NCI-H460 (cell line): ENCODE data around the gene SERINC2. TPM values are rescaled to one million over a fixed set of nuclear protein-coding genes. Genes with fewer than 3 reads are reported as not detected.

ENCODE experiments used
- DNase-seq: peaks from one replicate; pipeline ENCODE4 v3.0.0-alpha.2; 2016; ENCODE audit warnings: low read depth; ENCODE audit errors: extremely low read depth
- total RNA-seq: library from RNA; depleted of rRNA; stranded (reverse); fragments of >200 nt; shearing (Covaris generic); gene quantifications from 2 replicates; pipeline ENCODE4 v1.2.3, GENCODE V29; 2014

The SERINC2 gene
- total RNA-seq, 1 experiment from 2014 or later, result 4.6 TPM

DNA sequence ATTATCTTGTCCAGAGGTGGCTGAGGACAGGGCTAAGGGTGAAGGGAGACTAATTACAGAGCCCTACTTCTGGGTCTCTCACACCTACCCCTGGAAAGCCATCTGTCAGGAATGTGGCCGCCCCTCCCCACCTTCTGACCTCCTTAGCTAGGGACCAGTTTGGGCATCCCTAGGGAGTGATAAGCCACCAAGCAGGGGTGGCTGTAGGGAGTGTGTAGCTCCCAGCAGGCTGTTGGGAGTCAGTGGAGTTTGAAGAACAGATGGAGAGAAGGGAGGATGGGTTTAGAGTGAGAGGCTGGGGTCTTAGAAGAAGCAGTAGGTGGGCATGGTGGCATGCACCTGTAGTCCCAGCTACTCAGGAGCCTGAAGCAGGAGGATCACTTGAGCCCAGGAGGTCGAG lies 808 bp upstream of the SERINC2 start:
- DNase-seq, result no peak

DNA sequence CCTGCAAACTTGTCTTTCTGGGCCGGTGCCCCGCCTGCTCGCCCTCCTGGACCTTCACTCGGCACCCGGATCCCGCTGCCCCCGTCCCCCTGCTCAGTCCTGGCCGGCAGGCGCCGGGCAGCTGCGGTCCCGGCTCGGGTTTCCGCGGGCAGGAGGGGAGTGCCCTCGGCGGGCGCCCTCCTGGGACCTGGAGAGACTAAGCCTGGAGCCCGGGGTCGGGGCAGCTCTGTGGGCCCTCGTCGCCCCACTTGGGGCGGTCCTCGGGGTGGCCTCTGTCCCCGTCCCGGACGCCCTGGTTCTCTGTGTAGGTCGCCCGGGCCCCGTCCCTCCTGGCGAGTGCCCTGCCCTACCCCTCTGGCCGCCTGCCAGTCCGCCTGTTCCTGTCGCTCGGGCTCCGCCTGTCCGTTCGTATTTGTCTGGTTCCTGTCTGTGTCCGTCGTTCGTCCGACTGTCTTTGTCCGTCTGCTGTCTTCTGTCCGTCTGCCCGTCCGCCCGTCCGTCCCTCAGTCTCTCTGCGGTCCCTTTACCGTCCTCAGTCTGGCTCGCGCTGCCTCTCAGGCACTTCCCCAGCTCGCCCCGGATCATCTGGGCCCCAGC lies 490 bp downstream of the SERINC2 start:
- peak; percentile 26 for DNase-seq

DNA sequence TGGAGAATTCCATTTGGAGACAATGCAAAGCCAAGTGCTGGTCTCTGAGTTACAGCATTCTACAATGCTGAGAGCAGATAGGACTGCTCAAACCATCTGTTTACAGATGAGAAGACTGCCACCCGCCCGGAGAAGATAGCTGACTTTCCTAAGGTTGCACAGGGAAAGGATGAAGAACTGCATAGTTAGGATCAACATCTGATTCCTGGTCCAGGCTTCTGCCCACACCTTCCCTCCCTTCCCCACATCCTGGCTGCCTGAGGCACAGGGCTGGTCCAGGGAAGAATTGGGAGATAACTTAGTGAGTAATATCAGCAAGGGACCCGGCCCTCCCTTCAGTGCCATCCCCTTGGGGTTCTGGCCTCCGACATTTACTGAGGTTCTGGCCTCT lies 2.0 kb downstream of the SERINC2 start:
- DNase-seq, result no peak

DNA sequence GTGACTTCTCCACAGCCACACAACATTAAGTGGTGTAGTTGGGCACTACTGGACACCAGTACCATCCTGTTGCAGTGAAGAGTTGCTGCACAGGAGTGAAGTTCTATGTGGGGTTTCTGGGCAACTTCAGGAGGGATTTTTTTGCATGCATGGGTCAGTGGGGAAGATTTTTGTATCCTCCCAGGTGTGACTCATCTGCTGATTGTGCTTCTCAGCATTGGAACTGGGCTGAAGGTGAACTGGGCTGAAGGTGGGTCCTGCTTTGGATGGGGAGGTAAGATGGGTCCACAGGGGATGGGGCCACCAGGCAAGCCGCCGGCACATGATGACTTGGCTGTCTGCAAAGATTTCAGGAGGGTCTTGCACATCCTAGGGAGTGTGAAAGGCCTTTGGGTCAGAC lies 2.6 kb downstream of the SERINC2 start:
- no peak for DNase-seq

DNA sequence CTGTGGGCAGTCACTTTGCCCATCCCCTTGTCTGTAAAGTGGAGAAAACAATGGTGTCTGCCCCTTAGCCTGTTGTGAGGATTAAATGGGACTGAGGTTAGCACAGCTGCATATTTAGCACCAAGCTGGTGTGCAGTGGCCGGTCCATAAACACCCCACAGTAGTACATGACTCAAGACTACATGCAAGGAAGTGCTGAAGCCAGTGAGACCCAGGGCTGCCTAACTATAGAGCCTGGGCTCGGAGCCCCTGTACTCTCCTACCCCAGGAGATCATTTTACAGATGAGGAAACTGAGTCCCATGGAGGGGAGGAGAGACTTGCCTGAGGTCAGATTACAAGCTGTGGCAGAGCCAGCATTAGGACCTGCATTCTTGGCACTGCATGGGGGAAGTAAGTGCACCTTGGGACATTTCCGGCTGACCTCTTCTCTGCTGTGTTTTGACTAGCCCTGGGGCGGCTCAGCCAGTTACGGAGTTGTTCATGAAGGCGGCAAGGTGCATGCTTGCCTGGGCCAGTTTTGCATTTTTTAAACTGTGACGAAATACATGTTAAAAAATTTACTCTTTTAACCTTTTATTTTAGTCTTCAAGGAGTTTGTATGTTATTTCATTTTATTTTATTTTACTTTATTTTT lies 3.2 kb downstream of the SERINC2 start:
- no peak for DNase-seq

DNA sequence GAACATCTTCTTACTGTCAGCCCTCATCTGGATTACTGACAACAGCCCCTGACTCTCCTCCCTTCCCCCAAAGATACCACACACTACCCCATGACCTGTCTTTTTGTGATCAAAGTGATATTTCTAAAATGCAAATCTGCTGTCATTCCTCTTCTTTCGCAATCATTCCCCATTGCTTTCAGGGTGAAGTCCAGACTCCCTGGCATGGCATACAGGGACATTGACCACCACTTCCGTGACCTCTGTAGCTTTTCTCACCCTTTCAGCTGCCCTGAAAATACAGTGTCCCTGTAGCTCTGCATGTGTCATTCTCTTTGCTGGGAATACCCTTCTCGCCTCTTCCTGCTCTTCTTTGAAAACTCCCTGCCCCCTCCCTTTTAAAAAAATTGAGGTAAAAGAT lies 4.1 kb downstream of the SERINC2 start:
- DNase-seq, result no peak

DNA sequence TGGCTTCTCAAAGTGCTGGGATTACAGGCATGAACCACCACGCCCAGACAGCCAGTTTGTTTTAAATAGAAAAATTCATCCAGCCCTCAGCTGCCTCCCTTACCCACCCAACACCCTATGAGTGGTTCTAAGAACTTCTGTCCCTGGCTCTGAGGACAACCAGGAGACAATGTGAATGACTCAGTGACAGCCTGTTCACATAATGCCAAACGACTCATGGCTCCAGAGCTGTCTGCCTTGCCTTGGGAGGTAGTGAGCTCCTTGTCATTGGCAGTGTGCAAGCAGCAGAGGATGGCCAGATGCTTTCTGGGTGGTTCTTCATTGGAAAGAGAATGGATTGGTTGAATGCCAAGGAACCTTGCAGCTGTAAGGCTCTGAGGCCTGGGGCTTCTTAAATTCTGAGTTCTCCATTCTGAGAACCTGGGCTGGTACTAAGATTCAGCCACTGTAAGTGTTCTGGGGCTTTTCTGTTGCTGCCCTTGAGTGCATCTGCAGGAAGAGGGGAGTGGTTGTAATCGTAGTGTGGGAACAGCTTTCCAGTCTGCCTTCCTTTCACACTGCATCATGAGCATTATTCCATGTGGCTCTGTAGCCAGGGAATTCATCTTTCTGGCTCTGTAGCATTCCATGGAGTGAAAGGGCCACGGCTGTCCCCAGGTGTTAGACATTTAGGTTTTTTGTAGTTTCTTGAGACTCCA lies 5.8 kb downstream of the SERINC2 start:
- DNase-seq, result no peak

DNA sequence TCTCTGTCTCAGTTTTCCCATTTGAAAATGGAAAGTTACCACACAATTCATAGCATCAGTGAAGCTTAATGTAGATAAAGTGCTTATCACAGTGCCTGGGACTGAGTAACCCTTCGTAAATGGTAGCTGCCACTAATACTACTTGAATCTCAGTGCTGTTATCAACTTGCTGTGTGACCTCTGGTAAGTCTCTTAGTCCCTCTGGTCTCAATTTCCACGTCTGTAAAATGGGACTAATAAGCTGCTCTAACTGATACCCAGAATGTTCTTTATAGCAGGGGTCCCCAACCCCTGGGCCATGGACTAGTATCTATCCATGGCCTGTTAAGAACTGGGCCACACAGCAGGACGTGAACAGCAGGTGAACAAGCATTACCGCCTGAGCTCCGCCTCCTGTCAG lies 7.7 kb downstream of the SERINC2 start:
- DNase-seq, result no peak

DNA sequence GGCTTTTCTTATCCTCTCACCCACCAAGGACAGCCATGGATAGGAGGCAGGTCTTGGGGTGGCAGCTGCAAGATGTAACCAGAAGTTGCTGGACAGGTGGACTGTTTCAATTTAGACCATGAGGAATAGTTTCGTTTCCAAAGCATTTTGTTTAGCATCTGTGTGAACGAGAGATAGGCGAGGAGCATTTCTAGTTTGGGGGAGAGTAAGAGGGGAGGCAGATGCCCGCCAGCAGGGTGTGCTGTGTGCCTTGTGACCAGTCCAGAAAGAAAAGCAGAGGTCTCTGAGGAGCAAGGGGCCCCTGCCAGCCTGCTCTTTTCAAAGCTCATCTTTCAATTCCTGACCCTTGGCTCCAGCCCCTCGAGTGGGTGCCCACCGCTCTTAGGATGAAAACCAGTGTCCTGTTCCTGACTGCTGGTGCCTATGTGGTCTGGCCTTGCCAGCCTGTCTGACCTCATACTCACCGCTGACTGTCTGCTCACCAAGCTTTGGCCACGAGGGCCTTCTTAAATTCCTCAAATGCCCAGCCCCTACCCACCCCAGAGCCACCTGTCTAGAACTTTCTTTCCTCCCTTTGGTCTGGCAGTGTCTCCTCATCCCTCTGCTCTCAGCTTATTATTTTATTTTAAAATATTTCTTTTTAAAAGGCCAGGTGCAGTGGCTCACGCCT lies 8.5 kb downstream of the SERINC2 start:
- DNase-seq, result no peak

DNA sequence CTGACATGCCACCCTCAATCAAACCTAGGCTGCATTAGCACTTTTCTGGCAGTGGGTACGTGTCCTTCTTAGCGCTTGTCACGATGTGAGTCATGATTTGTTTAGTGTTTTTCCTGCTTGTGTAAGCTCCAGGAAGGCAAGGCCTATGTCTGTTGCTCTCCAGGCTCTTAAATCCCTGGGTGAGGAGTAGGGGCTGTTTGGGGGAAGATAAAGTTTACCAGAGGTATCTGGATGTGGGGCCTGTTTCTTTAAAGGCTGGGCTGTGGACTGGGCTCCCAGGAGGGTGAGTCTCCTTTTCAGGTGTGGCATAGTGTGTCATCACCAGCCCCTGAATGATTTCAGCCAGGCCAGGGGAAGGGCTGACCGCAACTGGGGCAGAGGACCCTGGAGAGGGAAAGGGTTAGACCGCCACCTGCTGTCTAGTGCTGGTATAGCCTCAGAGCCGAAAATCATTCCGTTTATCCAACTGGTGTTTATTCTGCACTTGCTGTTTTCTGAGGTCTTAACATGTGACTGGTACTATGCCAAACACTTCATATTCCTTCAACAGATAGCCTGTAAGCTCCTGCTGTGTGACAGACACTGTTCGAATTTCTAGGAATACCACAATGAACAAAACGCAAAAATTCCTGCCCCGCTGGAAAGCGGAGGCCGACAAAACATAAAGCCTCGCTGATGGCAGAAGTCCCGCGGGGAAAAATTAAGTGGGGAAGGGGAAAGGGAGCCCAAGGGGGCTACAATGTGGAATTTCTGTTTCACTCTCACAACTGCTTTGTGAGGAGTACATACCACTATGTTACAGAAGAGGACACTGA lies 9.7 kb downstream of the SERINC2 start:
- DNase-seq, result peak; percentile 55

DNA sequence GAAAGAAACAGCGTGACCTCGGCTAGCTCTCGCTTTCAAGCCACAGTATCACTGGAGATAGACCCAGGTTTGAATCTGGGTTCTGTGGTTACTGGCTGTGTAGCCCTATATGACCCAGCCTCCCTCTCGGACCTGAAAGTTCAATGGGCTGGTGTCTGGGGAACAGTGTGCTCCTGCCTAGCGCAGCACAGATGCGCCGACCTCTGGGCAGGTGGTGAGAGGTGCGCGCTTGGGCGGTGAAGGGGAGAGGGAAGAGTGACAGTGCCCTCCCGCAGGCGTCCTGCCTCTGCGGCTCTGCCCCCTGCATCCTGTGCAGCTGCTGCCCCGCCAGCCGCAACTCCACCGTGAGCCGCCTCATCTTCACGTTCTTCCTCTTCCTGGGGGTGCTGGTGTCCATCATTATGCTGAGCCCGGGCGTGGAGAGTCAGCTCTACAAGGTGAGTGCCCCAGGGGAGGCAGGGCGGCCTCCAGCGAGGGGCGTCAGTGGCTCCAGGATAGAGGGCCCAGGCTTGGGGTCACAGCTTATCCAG lies 10.5 kb downstream of the SERINC2 start:
- DNase-seq, result no peak

DNA sequence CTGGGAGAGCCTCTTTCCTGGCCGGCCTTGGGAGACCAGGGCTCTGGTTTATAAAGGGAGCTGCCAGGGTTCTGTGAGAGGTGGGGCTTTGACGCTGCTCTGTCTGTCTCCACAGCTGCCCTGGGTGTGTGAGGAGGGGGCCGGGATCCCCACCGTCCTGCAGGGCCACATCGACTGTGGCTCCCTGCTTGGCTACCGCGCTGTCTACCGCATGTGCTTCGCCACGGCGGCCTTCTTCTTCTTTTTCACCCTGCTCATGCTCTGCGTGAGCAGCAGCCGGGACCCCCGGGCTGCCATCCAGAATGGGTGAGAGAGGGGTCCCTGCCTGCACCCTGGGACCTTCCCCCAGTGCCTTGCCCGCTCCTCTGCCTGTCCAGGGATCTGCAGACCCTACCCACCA lies 11.6 kb downstream of the SERINC2 start:
- DNase-seq, result no peak

DNA sequence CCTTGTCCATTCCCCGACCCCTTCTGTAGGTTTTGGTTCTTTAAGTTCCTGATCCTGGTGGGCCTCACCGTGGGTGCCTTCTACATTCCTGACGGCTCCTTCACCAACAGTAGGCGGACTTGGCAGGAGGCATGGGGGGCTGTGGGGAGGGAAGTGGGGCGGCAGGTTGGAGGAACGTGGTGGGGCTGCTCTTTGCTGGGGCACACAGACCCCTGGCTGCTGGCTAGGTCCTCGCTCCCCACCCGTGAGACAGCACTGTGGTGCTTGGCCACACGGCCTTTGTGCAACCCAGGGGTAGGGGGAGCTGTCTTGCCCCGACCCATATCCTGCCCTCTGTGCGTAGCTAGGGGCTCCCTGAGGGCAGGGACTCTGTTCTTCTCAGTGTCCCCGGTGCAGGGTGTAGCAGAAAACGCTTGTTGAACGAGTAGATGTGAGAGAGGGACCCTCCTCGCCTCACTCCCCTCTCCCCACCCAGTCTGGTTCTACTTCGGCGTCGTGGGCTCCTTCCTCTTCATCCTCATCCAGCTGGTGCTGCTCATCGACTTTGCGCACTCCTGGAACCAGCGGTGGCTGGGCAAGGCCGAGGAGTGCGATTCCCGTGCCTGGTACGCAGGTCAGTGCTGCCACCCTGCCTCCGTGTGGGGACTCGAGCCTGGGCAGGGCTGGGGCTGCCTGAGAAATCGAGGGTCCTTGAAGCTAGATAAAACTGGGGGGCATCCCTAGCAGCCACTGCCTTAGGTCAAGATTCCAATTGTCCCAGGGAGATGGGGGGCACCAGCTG lies 12.5 kb downstream of the SERINC2 start:
- DNase-seq, result no peak

DNA sequence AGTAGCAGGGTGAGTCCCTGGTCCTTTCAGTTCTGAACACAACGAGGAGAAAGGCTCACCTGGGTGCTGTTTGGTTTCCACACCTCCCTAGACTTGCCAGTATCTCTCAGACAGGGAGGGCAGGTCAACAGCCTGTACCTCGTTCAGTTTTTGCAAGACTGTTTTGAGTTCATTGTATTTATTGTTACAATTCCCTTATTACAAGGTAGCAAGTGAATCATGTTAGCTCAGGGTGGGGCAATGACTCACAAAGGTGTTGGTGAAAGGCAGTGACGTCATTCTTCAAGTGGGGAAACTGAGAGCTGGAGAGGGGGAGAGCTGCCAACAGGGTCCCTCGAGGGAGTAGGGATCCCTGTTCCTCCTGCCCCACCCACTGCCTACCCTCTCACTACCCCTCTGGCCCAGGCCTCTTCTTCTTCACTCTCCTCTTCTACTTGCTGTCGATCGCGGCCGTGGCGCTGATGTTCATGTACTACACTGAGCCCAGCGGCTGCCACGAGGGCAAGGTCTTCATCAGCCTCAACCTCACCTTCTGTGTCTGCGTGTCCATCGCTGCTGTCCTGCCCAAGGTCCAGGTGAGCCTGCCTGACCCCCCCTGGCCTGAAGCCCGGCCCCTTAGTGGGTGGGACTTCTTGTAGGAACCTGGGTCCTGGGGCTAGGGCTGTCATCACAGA lies 13.4 kb downstream of the SERINC2 start:
- DNase-seq, result no peak

DNA sequence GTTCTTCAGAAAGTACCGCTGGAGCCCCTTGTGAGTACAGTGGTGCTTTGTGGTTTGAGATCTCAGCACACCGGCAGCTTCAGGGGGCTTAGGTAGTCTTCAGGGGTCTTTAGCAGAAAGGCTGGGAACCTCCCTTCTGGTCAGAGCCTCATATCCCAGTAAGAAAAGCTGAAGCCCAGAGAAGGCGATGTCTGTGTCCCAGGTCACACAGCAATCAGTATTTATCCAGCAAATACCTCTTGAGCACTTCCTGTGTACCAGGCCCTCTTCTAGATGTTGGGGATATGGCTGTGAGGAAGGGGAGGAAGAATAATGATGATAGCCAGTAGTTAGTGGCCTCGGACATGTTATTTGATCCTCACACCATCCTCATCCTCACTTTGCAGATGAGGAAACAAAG lies 14.3 kb downstream of the SERINC2 start:
- no peak for DNase-seq

DNA sequence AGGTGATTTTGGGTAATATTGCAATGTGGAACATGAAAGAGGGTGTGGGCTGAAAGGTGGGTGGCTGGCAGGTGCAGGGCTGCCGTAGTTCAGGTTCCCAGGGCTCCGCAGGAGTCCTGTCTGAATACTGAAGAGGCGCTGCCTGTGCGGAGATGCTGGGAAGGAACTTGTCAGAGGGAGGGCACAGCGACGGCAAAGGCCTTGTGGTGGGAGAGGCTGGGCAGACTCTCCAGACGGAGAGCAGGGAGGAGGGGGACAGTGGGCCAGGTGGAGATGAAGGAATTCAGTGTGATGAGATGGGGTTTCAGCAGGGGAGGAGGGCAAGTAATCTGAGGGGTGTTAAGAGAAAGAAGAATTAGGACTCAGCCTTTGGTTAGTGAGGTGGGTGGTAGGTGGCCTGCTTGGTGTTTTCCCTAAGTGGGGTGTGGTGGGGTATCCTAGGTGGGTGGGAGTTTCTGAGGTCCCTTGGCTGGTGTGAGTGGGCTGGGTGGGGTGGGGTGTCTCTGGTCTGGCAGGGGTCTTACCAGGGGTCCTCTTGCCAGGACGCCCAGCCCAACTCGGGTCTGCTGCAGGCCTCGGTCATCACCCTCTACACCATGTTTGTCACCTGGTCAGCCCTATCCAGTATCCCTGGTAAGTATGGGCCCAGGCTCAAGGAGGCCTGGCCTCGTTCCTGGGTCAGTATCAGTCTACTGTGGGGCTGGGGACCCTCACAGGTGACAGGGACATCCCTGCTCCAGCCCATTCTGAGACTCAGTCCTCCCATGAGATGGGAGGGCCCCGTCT lies 15.6 kb downstream of the SERINC2 start:
- no peak for DNase-seq

DNA sequence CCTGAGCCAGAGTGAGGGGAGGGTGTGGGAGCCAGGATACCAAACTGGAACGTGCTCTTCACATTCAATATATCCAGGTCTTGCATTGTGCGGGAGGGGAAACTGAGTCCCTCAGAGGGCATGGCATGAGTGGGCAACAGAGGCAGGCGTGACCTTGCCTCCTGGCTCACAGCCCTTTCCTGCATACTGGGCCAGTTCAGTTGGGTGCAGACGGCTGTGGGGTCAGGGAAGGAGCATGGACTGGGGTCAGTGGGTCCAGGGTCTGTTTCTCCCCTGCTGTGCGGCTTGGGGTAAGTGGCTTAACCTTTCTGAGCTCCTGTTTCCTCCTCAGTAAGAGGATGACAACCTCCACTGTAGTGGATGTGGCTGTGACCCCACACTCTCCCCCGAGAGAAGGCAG lies 16.6 kb downstream of the SERINC2 start:
- no peak for DNase-seq
